Measurements from ENCODE around the gene REEP6. TPM values are rescaled to one million over a fixed set of nuclear protein-coding genes. Genes with fewer than 3 reads are reported as not detected.

The REEP6 gene
- polyA plus RNA-seq, 1 experiment: 0.84 TPM

Other genes starting within 250 kb of the REEP6 start
- gene ATP5F1D, start 249.4 kb upstream of the REEP6 start, polyA plus RNA-seq (2011; rRNA removed): 36.4 and 55.1 TPM in 2 replicates
- 6.6 and 10.6 TPM in 2 replicates for gene MIDN, start 242.6 kb upstream of the REEP6 start, polyA plus RNA-seq (2011; rRNA removed)
- gene CIRBP, start 221.8 kb upstream of the REEP6 start, polyA plus RNA-seq (2011; rRNA removed): 269 and 274 TPM in 2 replicates
- gene FAM174C, start 215.7 kb upstream of the REEP6 start, polyA plus RNA-seq (2011; rRNA removed): 16.6 and 29.1 TPM in 2 replicates
- not detected in 2 replicates for gene EFNA2, start 205.3 kb upstream of the REEP6 start, polyA plus RNA-seq (2011; rRNA removed)
- gene NDUFS7, start 107.3 kb upstream of the REEP6 start, polyA plus RNA-seq (2011; rRNA removed): 26.1 and 45.5 TPM in 2 replicates
- gene GAMT, start 89.6 kb upstream of the REEP6 start, polyA plus RNA-seq (2011; rRNA removed): 26.9 and 39.8 TPM in 2 replicates
- 45.8 and 52.8 TPM in 2 replicates for gene DAZAP1, start 83.6 kb upstream of the REEP6 start, polyA plus RNA-seq (2011; rRNA removed)
- gene RPS15, start 52.8 kb upstream of the REEP6 start, polyA plus RNA-seq (2011; rRNA removed): 596 and 980 TPM in 2 replicates
- 0.09 and 0.17 TPM in 2 replicates for gene APC2, start 41.1 kb upstream of the REEP6 start, polyA plus RNA-seq (2011; rRNA removed)
- 14.5 and 17.5 TPM in 2 replicates for gene C19orf25, start 12.0 kb upstream of the REEP6 start, polyA plus RNA-seq (2011; rRNA removed)
- 0.40 TPM in 2 replicates for gene PCSK4, start 831 bp upstream of the REEP6 start, polyA plus RNA-seq (2011; rRNA removed)
- gene ADAMTSL5, start 21.8 kb downstream of the REEP6 start, polyA plus RNA-seq (2011; rRNA removed): 5.6 and 7.5 TPM in 2 replicates
- not detected in 2 replicates for gene PLK5, start 32.9 kb downstream of the REEP6 start, polyA plus RNA-seq (2011; rRNA removed)
- gene MEX3D, start 77.1 kb downstream of the REEP6 start, polyA plus RNA-seq (2011; rRNA removed): 5.4 and 6.2 TPM in 2 replicates
- 21.9 and 35.4 TPM in 2 replicates for gene MBD3, start 101.7 kb downstream of the REEP6 start, polyA plus RNA-seq (2011; rRNA removed)
- 153 and 166 TPM in 2 replicates for gene UQCR11, start 114.3 kb downstream of the REEP6 start, polyA plus RNA-seq (2011; rRNA removed)
- 47.3 and 51.7 TPM in 2 replicates for gene TCF3, start 161.4 kb downstream of the REEP6 start, polyA plus RNA-seq (2011; rRNA removed)

All from AG04450 (cell line).